ENCODE data around the gene ZKSCAN3.

GRCh38 chr6:28393912-28394662, 44.3 kb downstream of the ZKSCAN3 start:
- no peak for TF ChIP-seq EZH2 (IDR thresholded peaks at IDR 0.05; ENCODE audit: low read length)
- TF ChIP-seq CTCF (optimal IDR thresholded peaks at IDR 0.05 in 1 of 3, IDR thresholded peaks at IDR 0.05 in 1 of 3, conservative IDR thresholded peaks at IDR 0.05 in 1 of 3; ENCODE audit: extremely low read depth in 1 of 3, insufficient read depth in 2 of 3, low read length in 3 of 3): peak; percentile 5 to 28 (median 17)

Measured in keratinocyte (primary cell).